GM13977 (cell line): ENCODE results near the gene NAV1.

Experiments used
- DNase-seq: peaks from one replicate; pipeline ENCODE4 v3.0.0; 2012; ENCODE audit warnings: low spot score
- in situ Hi-C: fragments of 300-500 bp; cut with MboI; formaldehyde crosslinking; loops from one replicate; pipeline ENCODE4 v1.12.0; 2022; ENCODE audit warnings: low sequenced_read_pairs, low pct_unique_long_range_greater_than_20kb, mixed read lengths, inconsistent platforms; ENCODE audit not compliant: unreplicated experiment
- TF ChIP-seq, protein P1 (sequence below): IDR thresholded peaks from 2 replicates; pipeline ENCODE4 v1.5.1; 2012; ENCODE audit warnings: mild to moderate bottlenecking, control low read depth; ENCODE audit not compliant: insufficient read depth; ENCODE audit errors: extremely low read depth, missing control alignments

NAV1 gene

DNA sequence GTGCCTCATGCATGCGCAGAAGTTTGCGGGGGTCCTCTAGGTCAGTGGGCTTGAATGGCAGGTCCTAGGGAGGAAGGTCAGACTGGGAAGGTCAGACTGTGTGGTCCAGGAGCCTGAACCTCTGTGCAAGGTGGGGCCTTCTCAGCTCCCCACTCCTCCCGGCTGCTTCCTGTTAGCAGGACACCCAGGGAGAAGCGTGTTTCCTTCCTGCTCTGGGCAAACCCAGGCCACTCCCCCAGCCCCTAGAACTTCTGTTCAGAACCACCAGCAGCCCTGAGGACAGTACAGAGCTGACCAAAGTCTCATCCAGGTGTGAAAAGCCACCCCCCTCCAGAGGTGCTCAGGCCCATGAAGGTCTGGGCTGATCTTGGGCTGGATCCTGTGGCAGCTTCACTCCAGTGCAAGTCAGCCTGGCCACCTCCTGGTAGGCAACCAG lies 29.9 kb downstream of the NAV1 start:
- no peak for DNase-seq
- in situ Hi-C loops = loop anchor here (10.0 kb wide), 1 partner anchor 236 kb away; no protein-coding TSS in a partner anchor
- TF ChIP-seq, protein P1, sequence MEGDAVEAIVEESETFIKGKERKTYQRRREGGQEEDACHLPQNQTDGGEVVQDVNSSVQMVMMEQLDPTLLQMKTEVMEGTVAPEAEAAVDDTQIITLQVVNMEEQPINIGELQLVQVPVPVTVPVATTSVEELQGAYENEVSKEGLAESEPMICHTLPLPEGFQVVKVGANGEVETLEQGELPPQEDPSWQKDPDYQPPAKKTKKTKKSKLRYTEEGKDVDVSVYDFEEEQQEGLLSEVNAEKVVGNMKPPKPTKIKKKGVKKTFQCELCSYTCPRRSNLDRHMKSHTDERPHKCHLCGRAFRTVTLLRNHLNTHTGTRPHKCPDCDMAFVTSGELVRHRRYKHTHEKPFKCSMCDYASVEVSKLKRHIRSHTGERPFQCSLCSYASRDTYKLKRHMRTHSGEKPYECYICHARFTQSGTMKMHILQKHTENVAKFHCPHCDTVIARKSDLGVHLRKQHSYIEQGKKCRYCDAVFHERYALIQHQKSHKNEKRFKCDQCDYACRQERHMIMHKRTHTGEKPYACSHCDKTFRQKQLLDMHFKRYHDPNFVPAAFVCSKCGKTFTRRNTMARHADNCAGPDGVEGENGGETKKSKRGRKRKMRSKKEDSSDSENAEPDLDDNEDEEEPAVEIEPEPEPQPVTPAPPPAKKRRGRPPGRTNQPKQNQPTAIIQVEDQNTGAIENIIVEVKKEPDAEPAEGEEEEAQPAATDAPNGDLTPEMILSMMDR = no peak

DNA sequence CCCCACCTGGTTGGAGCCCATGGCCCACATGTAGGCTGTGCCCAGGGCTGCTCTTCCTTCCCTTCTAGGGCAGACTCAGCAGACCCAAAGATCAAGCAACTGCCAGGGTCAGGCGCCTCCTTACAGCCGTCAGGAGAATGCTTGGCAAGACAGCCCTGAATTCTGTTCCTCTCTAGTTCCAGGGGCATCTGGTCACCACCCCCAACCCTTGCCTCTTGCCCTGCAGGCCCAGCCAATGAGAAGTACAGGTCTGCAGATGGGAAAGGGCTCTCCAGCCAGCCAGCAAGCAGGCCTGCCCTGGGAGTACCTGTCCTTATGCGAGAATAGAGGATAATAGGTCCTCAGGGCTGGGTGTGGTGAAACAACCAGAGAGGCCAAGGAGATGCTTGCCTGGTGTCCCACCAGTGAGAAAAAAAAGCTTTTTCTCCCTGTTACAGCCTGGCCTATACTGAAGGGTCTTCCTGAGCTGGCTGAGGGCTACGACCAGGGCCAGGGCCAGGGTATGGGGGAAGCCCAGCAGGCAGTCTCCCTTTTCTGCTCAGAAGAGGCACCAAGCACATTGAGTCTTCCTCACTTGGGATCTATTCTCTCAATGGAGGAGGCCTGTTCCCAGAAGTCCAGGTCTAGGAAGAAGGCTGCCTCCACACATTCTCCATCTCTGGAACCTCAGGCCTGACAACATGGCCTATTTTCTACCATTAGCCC lies 31.4 kb downstream of the NAV1 start:
- TF ChIP-seq, protein P1 = no peak
- in situ Hi-C loops = no loop called here
- DNase-seq = no peak

DNA sequence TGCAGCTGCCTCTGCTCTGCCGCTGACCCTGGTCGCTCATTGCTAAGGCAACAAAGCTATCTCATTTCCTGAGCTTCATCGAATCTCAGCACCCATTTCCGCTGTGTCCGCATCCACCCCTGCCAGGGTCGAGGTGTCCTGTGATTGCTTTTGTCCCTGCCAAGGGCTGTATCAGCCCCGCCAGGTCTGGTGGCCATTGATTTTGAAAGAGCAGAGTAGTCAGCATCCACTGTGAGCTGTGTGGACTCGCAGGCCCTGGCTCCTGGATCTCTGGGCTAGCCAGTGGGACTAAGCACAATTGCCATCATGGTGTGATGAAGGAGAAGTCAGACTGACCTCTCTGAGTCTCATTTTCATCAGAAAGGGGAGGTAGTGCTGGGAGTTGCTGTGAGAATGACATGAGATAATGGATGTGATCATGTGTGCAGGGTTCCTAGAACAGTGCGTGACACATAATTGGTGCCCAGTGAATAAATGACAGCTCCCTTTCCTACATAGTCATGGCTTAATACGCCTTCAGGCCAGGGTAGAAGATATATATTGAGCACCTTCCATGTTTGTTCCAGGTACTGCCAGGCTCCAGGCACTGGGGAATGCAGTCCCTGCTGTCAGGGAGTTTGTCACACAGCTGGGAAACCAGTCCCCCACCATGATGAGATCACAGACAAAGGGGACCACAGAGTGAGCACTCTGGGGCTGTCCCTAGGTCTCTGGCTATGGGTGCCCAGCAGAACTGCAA lies 32.1 kb downstream of the NAV1 start:
- no peak for DNase-seq
- in situ Hi-C loops = no loop called here

DNA sequence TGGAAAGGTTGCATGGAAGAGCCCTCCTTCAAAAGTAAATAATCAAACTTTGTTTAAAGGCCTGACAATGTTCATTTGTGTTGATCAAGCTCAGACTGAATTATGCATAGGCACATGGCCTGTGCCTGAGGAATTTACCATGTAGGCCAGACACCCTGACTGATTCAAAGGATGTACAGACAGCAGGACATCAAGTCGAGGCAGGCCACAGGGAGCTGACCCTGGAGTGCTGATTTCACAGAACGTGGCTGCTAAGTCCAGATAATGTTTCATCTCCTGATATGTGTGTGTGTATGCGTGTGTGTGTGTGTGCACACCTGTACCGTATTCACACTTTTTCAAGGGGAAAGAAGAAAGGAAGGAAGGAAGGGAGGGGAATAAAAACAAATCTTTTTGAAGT lies 34.1 kb downstream of the NAV1 start:
- DNase-seq = no peak
- in situ Hi-C loops = no loop called here
- TF ChIP-seq, protein P1 = no peak

More for the DNA sequence above, 32.1 kb downstream of the NAV1 start:
- TF ChIP-seq, protein P1 = no peak

DNA sequence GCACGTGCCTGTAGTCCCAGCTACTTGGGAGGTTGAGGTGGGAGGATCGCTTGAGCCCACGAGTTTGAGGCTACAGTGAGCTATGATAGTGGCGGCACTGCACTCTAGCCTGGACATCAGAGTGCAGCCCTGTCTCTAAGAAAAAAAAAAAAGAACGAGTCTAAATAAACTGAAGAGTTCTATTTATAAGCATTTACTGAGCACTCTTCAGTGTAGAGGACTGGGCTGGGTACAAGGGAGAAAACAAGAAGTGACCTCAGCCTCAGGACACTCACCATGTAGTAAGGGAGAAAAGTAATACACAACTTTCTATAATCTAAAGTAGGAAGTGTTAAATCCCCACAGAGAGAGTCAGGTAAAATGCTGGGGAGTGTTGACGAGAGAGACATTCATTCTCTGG lies 35.0 kb downstream of the NAV1 start:
- DNase-seq = no peak
- in situ Hi-C loops = no loop called here
- TF ChIP-seq, protein P1 = no peak

DNA sequence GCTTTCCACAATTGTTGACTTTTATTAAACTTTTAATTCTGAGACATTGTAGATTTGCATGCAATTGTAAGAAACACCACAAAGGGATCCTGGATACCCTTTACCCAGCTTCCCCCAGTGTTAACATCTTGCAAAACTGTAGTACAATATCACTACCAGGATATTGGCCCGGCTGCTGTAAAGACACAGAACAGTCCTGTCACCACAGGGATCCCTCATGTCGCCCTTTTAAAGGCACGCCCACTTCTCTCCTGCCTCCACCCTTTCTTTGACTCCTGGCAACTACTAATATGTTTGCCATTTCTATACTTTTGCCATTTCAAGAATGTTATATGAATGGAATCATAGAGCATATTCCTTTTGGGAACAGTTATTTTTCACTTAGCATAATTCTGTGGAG lies 37.0 kb downstream of the NAV1 start:
- in situ Hi-C loops = no loop called here
- TF ChIP-seq, protein P1 = no peak
- no peak for DNase-seq
